ENCODE results near the gene TTC39C. TPM values are rescaled to one million over a fixed set of nuclear protein-coding genes. Genes with fewer than 3 reads are reported as not detected.

The TTC39C gene
- total and polyA plus RNA-seq, 2 of the 8 experiments (the other 6 are each of a cell fraction or from before 2014, with no cell fraction given) = 8.1 to 79.1 TPM

DNA sequence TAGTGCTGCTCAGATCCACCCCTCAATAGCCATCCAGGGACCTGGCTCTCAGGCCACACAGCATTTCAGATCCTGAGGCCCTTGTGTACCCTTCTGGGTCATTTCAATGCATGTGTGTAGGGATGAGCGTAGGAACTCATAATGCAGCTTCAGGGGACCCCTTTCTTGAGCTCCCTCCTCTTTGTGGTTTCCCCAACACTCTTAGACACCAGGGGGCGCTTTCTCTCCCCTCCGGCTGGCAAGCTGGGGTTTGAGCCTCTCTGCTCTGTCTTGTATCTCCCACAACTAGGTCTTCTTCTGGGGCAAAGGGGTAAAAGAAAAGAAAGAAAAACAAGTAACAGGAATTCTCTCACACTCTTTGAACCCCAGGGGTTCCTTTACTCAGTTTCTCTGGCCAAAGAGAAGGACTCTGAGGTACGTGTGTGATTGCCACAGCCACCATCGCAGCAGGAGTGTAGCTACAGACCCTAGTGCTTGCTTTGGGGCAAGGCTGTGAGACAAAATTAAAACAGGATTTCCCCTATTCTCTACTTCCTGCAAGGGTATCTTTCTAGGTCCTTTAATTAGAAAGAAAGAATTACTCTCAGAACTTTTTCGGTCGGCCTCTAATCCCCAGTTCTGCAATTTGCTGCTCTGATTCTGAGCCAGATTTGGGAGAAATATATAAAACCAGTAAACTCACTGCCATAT, 162.3 kb downstream of the TTC39C start:
- no peak overlapping the region for H2BK15ac ChIP-seq (ENCODE audit: low read length)
- no peak overlapping the region for H2BK20ac ChIP-seq (ENCODE audit: low read length)
- H2AFZ ChIP-seq (ENCODE audit: low read length) = no peak overlapping the region
- no peak overlapping the region for H2BK120ac ChIP-seq (replicated peaks; ENCODE audit: low read depth, low read length)
- no peak overlapping the region for H3K4me3 ChIP-seq (ENCODE audit: extremely low read depth in 1 of 4, insufficient read depth in 2 of 4, low read depth in 3 of 4, low read length in 4 of 4)
- H4K5ac ChIP-seq (ENCODE audit: insufficient read length, low read depth, low read length) = no peak overlapping the region
- H3K4me1 ChIP-seq (replicated peaks in 1 of 4; ENCODE audit: control insufficient read depth in 3 of 4, insufficient read depth in 4 of 4, low read length in 3 of 4) = peaks cover 0 to 6% (median 0%) of the 10 kb centered on the region in 4 experiments; a peak in 1 of 7 replicates
- no peak overlapping the region for H3K4me2 ChIP-seq (ENCODE audit: insufficient read depth in 1 of 2, low read depth in 2 of 2, low read length in 2 of 2)
- POLR2A ChIA-PET (ENCODE audit: partially characterized antibody) = interaction anchor here (1.2 to 1.4 kb wide), 2 partner anchors 38 to 94 kb away, joined by 3 to 6 read pairs; partner anchors contain the start of gene CABYR
- no peaks in the 10 kb centered on the region; the same call in 1 of the 2 replicates for H3K79me1 ChIP-seq (ENCODE audit: low read depth, low read length)
- no peak overlapping the region for H3K23ac ChIP-seq (ENCODE audit: insufficient read length)
- H3K18ac ChIP-seq (ENCODE audit: extremely low read depth, low read length) = no peak overlapping the region
- peak; percentile 92 for FAIRE-seq
- no peak overlapping the region for H2BK12ac ChIP-seq (ENCODE audit: low read depth, low read length)
- H2BK5ac ChIP-seq (ENCODE audit: low read depth, low read length) = no peak overlapping the region
- no peak overlapping the region for H3K9ac ChIP-seq (replicated peaks in 1 of 4; ENCODE audit: extremely low read depth in 1 of 4, low read depth in 3 of 4, low read length in 3 of 4)
- no peak overlapping the region for H2AK5ac ChIP-seq (ENCODE audit: low read depth, low read length)
- H3K9me3 ChIP-seq (ENCODE audit: insufficient read depth in 2 of 2, low read depth in 1 of 2, low read length in 1 of 2) = no peaks in the 10 kb centered on the region
- H3K56ac ChIP-seq (replicated peaks; ENCODE audit: insufficient read length, low read depth, low read length) = no peak overlapping the region
- CTCF ChIA-PET (ENCODE audit: partially characterized antibody) = interaction anchor here (0.5 to 3.5 kb wide), 40 partner anchors 8 to 312 kb away, joined by 3 to 29 read pairs (median 4); partner anchors contain the start of gene CABYR
- 63% methylated on average over 7 of the region's 7 CpGs; no CpG with 5 or more reads in 1 of the 2 experiments for WGBS, 2 experiments (ENCODE audit: extremely low coverage in 1 of 2, insufficient coverage in 1 of 2, insufficient read length in 1 of 2, insufficient replicate concordance in 2 of 2, low coverage in 1 of 2, low lambda C conversion rate in 2 of 2, missing lambda C conversion rate in 1 of 2)
- no peak overlapping the region for H4K8ac ChIP-seq (ENCODE audit: extremely low read depth, insufficient read depth, low read length)
- H3K36me3 ChIP-seq (ENCODE audit: control insufficient read depth in 2 of 4, insufficient read depth in 4 of 4, low read length in 3 of 4) = peaks cover 0 to 14% (median 9%) of the 10 kb centered on the region in 4 experiments; a peak in 5 of 8 replicates
- no peak overlapping the region for H3K14ac ChIP-seq (ENCODE audit: insufficient read length)
- no peak overlapping the region for H4K91ac ChIP-seq (replicated peaks; ENCODE audit: insufficient read length, low read length)
- peaks cover 1 to 2% of the 10 kb centered on the region in 2 experiments for H4K20me1 ChIP-seq (replicated peaks in 1 of 2; ENCODE audit: control insufficient read depth in 1 of 2, insufficient read depth in 2 of 2, low read length in 2 of 2)
- DNase-seq (ENCODE audit: low read depth in 1 of 2, low spot score in 2 of 2) = peak; percentile 50 to 95
- H3K27ac ChIP-seq (ENCODE audit: low read depth, low read length) = no peak overlapping the region
- H3K23me2 ChIP-seq (ENCODE audit: low read depth, low read length) = no peaks in the 10 kb centered on the region
- H3K27me3 ChIP-seq (replicated peaks in 1 of 4; ENCODE audit: control insufficient read depth in 3 of 4, extremely low read depth in 1 of 4, insufficient read depth in 3 of 4, low read length in 3 of 4) = no peaks in the 10 kb centered on the region
- peaks cover 0 to 3% of the 10 kb centered on the region in 2 experiments; a peak in 1 of 4 replicates for H3K79me2 ChIP-seq (ENCODE audit: control insufficient read depth in 1 of 2, insufficient read depth in 2 of 2, low read length in 2 of 2)
- no peak overlapping the region for H3K4ac ChIP-seq (replicated peaks; ENCODE audit: insufficient read length, low read depth, low read length)
- TF ChIP-seq BCL11A (IDR thresholded peaks at IDR 0.05; ENCODE audit: low read depth in 2 of 2, low read length in 2 of 2) (no peak), SAP30 (IDR thresholded peaks at IDR 0.05; ENCODE audit: insufficient read depth, insufficient replicate concordance, low read length) (no peak), CREB1 (IDR thresholded peaks at IDR 0.05) (peak; percentile 45; the same call in 1 of the 2 replicates), CHD1 (IDR thresholded peaks at IDR 0.05; ENCODE audit: low read depth, low read length) (no peak), GTF2F1 (IDR thresholded peaks at IDR 0.05; ENCODE audit: borderline replicate concordance, low read depth, low read length) (no peak), NRF1 (IDR thresholded peaks at IDR 0.05; ENCODE audit: low read depth, low read length) (no peak)
- TF ChIP-seq, protein P1, sequence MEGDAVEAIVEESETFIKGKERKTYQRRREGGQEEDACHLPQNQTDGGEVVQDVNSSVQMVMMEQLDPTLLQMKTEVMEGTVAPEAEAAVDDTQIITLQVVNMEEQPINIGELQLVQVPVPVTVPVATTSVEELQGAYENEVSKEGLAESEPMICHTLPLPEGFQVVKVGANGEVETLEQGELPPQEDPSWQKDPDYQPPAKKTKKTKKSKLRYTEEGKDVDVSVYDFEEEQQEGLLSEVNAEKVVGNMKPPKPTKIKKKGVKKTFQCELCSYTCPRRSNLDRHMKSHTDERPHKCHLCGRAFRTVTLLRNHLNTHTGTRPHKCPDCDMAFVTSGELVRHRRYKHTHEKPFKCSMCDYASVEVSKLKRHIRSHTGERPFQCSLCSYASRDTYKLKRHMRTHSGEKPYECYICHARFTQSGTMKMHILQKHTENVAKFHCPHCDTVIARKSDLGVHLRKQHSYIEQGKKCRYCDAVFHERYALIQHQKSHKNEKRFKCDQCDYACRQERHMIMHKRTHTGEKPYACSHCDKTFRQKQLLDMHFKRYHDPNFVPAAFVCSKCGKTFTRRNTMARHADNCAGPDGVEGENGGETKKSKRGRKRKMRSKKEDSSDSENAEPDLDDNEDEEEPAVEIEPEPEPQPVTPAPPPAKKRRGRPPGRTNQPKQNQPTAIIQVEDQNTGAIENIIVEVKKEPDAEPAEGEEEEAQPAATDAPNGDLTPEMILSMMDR (IDR thresholded peaks at IDR 0.05; ENCODE audit: control extremely low read depth in 1 of 3, insufficient read depth in 1 of 3, low read depth in 1 of 3, low read length in 3 of 3) = peak; percentile 73 to 83 (median 78)
- TF ChIP-seq, protein P2, sequence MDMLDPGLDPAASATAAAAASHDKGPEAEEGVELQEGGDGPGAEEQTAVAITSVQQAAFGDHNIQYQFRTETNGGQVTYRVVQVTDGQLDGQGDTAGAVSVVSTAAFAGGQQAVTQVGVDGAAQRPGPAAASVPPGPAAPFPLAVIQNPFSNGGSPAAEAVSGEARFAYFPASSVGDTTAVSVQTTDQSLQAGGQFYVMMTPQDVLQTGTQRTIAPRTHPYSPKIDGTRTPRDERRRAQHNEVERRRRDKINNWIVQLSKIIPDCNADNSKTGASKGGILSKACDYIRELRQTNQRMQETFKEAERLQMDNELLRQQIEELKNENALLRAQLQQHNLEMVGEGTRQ (IDR thresholded peaks at IDR 0.05; ENCODE audit: low read length) = no peak

Measured in H1 (cell line).